ENCODE results near the gene LRRC8D.

DNA sequence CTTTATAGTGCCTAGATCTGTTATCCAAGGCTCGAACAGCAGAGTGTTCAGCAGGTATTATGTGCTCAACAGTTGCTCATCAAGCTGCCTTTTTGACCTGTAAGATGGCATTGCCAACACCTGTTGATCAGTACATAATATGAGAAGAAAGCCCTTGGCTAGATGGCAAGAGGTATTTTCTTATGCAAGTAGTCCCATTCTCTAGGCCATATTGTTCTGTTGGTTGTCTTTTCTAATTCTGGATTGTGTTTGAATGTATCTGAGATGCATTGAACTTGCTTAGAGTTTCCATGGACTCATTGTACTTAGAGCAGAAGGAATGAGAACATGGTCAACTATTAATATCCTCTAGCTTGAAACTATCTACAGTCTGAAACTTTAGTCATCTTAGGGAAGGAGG lies 57.4 kb downstream of the LRRC8D start:
- TF ChIP-seq, protein P1, sequence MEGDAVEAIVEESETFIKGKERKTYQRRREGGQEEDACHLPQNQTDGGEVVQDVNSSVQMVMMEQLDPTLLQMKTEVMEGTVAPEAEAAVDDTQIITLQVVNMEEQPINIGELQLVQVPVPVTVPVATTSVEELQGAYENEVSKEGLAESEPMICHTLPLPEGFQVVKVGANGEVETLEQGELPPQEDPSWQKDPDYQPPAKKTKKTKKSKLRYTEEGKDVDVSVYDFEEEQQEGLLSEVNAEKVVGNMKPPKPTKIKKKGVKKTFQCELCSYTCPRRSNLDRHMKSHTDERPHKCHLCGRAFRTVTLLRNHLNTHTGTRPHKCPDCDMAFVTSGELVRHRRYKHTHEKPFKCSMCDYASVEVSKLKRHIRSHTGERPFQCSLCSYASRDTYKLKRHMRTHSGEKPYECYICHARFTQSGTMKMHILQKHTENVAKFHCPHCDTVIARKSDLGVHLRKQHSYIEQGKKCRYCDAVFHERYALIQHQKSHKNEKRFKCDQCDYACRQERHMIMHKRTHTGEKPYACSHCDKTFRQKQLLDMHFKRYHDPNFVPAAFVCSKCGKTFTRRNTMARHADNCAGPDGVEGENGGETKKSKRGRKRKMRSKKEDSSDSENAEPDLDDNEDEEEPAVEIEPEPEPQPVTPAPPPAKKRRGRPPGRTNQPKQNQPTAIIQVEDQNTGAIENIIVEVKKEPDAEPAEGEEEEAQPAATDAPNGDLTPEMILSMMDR (IDR thresholded peaks at IDR 0.05): no peak
- TF ChIP-seq POLR2AphosphoS5 (IDR thresholded peaks at IDR 0.05): no peak
